HL-60 (cell line): ENCODE results near the gene COL4A6.

Source experiments
- DNase-seq, 2 experiments: peaks; one replicate each; pipeline ENCODE4 v3.0.0-alpha.2; 2010 to 2020; ENCODE audit warnings: low read depth in 1 of 2, low spot score in 1 of 2
- H3K27ac ChIP-seq: fragments of 250-450 bp; sonication (Bioruptor Pico); replicated peaks from 2 replicates; pipeline ENCODE4 v1.5.1; 2020; ENCODE audit warnings: mild to moderate bottlenecking, moderate library complexity
- H3K27me3 ChIP-seq: fragments of 250-450 bp; sonication (Bioruptor Pico); 2 replicates; pipeline ENCODE4 v1.5.1; 2021; ENCODE audit warnings: mild to moderate bottlenecking, moderate library complexity; ENCODE audit not compliant: insufficient read depth, poor library complexity, severe bottlenecking
- H3K4me3 ChIP-seq: replicated peaks from 2 replicates; pipeline ENCODE4 v1.5.1; 2011; ENCODE audit warnings: mild to moderate bottlenecking, control low read depth, low read length; ENCODE audit not compliant: insufficient read depth
- CTCF ChIP-seq: IDR thresholded peaks from one replicate; pipeline ENCODE4 v1.5.1; 2011; ENCODE audit warnings: low read length, control low read depth, inconsistent platforms; ENCODE audit not compliant: insufficient read depth
- GABPA ChIP-seq: IDR thresholded peaks from 2 replicates; pipeline ENCODE4 v1.6.1; 2012; ENCODE audit warnings: low read depth
- POLR2AphosphoS5 ChIP-seq: IDR thresholded peaks from 2 replicates; pipeline ENCODE4 v1.6.1; 2012; ENCODE audit warnings: low read depth
- REST ChIP-seq: IDR thresholded peaks from 2 replicates; pipeline ENCODE4 v1.6.1; 2012; ENCODE audit warnings: low read depth; ENCODE audit not compliant: insufficient replicate concordance
- SPI1 ChIP-seq: IDR thresholded peaks from 2 replicates; pipeline ENCODE4 v1.6.1; 2012; ENCODE audit warnings: low read depth, mild to moderate bottlenecking, borderline replicate concordance

Gene COL4A6

GRCh38 chrX:108230574-108230973, 207.6 kb downstream of the COL4A6 start:
- Histone ChIP-seq H3K4me3 (no peak overlapping the region), H3K27me3 (peaks cover under 1% of the 10 kb centered on the region), H3K27ac (no peak overlapping the region)
- TF ChIP-seq GABPA = no peak
- TF ChIP-seq CTCF = no peak
- TF ChIP-seq REST = no peak
- TF ChIP-seq POLR2AphosphoS5 = no peak
- TF ChIP-seq SPI1 = no peak
- DNase-seq = no peak

- no peaks in the 10 kb centered on the region for H3K27me3 ChIP-seq
- H3K27ac ChIP-seq = no peak overlapping the region
- H3K4me3 ChIP-seq = no peak overlapping the region
- peak; percentile 5 for TF ChIP-seq CTCF
- no peak for TF ChIP-seq SPI1
- no peak for DNase-seq
These were observed 213.2 kb downstream of the COL4A6 start for GRCh38 chrX:108224727-108225621.

GRCh38 chrX:108224218-108224617, 214.0 kb downstream of the COL4A6 start:
- TF ChIP-seq CTCF (no peak), REST (no peak), GABPA (no peak), POLR2AphosphoS5 (no peak), SPI1 (no peak)

GRCh38 chrX:108223585-108223984, 214.6 kb downstream of the COL4A6 start:
- DNase-seq = no peak
- H3K4me3 ChIP-seq = no peak overlapping the region
- H3K27ac ChIP-seq = no peak overlapping the region
- no peaks in the 10 kb centered on the region for H3K27me3 ChIP-seq
- TF ChIP-seq GABPA = no peak
- no peak for TF ChIP-seq SPI1
- TF ChIP-seq CTCF = no peak
- no peak for TF ChIP-seq POLR2AphosphoS5
- no peak for TF ChIP-seq REST

More at GRCh38 chrX:108224218-108224617, 214.0 kb downstream of the COL4A6 start:
- no peak overlapping the region for H3K4me3 ChIP-seq
- DNase-seq = no peak
- no peaks in the 10 kb centered on the region for H3K27me3 ChIP-seq
- H3K27ac ChIP-seq = no peak overlapping the region
